ENCODE measurements around the gene POU2F2.

POU2F2 gene

DNA sequence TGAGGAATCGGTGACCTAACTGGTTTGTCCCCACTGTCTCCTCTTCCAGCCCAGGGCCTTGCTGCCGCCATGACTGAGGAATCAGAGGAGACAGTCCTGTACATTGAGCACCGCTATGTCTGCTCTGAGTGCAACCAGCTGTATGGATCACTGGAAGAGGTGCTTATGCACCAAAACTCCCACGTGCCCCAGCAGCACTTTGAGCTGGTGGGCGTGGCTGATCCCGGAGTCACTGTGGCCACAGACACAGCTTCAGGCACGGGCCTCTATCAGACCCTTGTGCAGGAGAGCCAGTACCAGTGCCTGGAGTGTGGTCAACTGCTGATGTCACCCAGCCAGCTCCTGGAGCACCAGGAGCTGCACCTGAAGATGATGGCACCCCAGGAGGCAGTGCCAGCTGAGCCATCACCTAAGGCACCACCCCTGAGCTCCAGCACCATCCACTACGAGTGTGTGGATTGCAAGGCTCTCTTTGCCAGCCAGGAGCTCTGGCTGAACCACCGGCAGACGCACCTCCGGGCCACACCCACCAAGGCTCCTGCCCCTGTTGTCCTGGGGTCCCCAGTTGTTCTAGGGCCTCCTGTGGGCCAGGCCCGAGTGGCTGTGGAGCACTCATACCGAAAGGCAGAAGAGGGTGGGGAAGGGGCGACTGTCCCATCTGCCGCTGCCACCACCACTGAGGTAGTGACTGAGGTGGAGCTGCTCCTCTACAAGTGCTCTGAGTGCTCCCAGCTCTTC is 53.5 kb downstream of the POU2F2 start:
- DNase-seq = no peak

DNA sequence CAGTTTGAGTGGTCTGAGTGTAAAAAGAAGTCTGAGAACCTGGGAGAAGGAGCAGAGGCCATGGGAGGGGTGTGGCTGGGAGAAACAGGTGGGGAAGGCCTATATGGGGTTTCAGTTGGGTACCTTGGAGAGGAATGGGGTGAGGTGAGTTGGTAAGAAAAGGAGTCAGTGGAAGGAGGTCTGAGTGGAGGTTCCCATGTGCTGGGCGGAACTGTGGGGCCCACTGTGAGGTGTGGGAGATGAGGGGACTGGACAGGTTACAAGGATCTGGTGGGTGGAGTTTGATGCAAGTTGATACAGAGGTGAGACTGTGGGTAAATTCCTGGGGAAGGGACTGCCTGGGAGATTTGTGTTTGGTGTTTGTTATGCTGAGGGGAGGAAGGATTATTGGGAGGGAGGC is 54.2 kb downstream of the POU2F2 start:
- DNase-seq = no peak

DNA sequence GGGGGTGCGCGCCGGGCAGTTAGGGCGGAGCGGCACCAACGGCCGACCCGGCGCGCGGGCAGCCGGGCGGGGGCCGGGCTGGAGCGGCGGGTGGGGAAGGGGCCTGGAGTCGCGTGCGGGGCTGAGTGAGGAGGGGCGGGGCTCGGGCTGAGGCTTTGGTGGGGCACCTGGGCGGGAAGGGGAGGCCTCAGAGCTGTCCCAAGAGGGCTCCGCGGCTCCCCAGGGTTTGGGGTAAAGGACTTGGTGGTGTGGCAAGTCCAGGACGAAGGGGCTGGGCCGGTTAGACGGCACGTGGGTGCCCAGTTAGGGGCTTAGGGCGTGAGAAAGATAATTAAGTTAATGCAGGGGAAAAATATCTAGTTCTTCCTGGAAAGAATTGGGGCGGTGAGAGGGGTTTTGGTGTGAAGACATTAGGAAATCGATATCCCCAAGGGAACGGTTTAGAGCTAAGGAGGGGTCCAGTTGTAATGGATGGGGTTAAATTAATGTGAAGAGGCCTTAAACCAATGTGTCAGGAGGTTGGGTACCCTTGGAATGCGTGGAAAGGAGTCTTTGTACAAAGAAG is 55.8 kb downstream of the POU2F2 start:
- DNase-seq = no peak

DNA sequence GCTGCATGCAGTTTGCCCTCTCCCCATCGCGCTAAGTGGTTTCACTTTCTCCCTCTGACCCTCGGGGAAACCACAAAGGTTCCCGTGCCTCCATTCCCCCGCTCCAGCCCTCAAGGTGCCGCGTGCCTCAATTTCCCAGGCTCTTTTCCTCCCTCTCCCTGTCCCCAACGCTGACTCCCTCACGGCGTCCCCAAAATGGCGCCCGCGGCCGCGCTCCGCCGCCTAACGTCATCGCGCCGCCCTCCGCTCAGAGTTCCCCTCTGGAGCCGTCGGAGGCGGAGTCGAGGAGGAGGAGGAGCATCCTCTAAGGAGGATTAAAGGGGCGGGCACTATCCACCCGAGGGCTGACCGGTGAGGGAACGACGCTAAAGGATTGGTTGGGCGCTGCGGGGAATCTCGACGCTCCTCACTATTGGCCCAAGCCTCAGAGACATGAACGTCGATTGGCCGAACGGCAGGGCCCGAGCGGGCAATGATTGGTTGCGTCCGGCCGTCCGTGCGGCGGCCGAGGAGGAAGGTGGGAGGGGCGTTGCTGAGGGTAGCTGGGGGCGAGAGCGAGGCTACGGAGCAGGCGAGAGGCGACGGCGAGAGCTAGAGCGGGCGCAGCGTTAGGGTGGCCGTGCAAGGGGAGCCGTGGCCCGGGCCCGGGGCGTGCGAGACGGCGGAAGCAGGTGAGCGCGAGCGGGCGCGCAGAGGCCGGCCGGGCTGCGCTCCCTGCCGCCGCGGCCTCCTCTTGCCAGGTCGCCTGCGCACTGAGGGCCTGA is 56.4 kb downstream of the POU2F2 start, which contains the start of gene ZNF574:
TSS of gene ZNF574 (plus strand) at position 551 of the 764 bp plus-strand sequence. CDS start 2,441 bp downstream, outside the sequence.
- peak; percentile 99 for DNase-seq

DNA sequence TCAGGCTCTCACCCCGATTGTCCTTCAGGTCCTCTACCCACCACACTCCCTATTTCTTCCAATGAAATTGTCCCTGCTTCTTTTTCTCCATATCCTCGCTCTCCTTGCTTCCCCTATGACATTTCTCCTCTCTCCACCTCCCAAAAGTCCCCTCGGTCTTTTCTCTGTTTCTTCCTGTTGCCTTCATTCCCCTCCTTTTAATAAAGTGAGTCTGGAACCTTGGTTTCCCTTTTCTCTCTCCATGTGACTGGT is 57.0 kb downstream of the POU2F2 start:
- peak in 1 of 2 experiments; percentile 37 for DNase-seq

DNA sequence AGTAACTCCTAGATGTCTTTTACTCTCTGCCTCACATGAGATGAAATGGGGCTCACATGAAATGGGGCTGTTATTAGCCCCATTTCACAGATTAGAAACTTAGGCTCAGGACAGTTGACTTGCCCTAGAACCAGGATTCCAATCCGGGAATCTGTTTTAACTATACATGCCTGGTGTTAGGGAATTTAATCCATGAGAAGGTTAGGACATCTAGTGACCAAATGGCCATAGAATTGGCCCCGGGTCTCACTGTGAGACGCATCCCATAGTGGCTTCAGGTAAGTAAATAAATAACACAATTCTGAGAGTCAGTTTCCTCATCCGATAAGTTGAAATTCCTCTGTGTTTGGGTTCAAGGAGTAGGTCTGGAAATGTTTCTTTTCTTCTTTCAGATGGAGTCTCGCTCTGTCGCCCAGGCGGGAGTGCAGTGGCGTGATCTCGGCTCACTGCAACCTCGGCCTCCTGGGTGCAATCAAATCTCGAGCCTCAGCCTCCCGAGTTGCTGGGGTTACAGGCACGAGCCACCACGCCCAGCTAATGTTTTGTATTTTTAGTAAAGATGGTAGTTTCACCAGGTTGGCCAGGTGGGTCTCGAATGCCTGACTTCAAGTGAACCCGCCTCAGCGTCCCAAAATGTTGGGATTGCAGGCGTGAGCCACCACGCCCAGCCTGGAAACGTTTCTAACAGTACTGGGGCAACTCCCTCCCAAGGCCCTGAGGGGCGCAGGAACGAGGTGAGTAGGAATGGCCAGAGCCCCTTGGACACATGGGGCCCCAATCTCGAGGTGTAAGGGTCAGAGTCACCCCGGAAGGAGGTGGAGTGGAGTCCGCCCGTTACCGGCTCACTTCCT is 57.5 kb downstream of the POU2F2 start:
- peak in 1 of 2 experiments; percentile 38 for DNase-seq

DNA sequence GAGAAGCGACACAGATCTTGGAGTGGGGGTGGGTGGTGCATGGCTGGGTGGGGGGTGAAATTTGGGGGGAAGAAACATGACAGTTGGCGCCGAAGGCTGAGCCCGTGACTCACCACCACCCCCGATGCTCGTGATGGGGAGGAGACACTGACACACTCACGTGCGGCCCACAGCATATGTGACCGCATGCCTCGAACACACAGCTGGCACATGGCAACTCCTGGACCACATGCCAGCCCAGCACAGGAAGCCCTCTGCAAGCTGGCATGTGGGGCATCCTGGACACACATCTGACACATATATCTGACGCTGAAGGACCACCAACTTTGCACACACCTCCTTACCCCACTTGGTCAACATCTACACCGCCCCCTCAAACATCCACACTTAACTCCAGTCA is 61.0 kb downstream of the POU2F2 start:
- DNase-seq = no peak

DNA sequence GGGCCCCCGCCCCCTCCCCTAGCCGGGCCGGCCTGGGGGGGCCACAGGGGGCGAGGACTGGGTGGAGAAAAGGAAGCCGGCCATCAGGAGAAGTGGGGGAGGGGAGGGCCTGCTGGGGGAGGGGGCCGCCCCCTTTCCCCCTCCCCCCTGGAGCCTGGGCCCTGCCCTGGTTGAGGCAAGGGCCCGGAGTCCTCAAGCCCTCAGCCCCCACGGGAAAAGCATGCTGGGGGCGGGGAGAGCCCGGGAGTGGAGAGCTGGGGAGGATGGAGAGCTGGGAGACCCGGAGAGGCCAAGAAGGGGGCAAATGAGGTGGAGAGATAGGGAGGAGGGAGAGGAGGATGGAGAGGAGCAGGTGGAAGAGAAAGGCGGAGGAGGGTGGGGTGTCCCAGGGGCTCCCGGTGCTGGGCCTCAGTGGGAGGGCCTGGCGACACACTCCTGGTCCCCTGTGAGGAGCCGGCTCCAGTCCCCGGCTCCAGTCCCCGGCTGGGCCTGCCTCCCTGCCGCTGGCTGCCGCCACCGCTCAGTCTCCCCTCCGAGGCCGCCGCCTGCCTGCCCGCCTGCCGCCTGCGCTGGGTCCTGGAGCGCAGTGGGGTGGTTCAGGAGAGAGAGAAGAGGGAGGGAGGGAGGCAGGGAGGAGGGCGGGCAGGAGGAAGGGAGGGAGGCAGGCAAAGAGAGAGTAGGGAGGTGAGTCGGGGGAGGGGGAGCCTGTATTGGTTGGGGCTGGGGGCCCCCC is 62.5 kb downstream of the POU2F2 start, which contains the start of gene GRIK5:
TSS of gene GRIK5 (minus strand) at position 588 of the 733 bp plus-strand sequence. CDS start 4,436 bp downstream, outside the sequence.
- no peak for DNase-seq

DNA sequence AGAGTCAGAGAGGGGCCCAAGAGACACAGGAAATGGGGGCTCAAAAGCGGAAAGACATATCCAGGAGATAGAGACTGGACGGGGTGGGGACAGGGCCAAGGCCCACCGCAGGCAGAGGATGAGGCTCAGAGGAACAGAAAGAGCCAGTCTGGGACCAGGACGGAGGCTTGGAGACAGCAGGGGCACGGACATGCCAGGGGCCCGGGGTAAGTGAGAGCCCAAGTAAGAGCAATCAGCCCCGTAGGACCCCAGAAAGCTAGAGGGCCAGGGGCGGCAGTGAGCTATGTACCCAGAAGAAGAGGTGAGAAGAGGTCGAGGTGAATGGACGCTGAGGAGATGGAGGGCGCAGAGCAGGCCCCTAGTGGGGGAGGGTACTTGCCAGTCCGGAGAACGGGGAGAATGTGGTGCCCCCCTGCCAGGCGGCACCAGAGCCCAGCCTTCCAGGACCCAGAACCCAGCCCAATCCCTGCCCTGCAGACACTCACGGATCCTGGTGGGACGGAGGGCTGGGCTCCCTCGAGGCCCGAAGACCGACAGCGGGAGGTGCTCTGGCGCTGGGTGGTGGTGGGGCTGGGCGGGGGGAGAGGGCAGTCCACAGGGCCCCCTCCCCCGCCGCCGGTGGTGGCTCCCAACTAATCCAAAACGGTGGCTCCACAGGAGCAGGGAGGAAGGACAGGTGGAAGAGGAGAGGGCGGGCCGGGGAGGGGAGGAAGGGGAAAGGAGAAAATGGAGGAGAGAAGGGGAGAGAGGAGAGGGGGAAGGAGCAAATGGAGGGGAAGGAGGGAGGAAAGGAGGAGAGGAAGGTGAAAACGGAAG is 63.3 kb downstream of the POU2F2 start:
- DNase-seq = no peak

DNA sequence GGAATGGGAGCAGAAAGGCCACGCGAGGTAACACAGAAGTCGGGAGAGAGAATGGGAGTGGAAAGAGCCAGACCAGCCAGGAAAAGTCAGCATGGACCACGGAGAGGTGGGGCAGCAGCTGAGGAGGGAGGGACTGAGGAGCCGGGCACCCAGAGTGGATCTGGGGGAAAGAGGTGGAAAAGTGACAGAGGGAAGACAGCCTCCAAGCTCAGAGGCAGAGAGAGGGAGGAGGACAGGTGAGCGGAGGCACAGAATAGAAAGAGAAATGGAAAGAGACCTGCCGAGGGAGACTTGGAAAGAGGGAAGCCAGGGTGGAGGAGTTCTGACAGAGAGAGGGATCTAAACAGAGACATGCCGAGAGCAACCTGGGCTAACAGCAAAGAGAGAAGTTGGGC is 63.9 kb downstream of the POU2F2 start:
- no peak for DNase-seq

DNA sequence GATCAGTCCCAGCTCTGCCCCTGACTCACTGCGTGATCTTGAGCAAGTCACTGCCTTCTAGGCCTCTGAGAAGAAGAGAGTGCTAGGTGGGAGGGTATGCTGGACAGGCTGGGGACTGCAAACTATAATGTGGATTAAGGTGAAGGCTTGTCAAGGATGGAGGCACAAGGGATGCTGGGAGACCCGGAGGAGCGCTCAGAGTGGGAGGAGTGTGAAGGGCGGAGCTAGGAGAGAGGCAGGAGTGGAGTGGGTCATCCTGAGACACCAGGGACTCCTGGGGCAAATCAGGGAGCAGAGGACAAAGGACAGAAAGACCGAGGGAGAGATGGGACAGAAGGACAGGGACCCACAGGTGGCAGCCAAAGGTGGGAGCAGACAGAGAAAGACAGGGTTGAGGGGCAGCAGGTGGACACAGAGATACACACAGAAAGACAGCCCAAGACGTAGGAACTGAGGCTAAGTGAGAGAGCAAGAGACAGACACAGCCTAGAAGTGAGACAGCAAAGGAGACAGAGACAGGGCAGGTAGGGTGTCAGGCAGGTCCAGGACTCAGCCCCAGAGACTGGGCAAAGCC is 64.8 kb downstream of the POU2F2 start:
- no peak for DNase-seq

DNA sequence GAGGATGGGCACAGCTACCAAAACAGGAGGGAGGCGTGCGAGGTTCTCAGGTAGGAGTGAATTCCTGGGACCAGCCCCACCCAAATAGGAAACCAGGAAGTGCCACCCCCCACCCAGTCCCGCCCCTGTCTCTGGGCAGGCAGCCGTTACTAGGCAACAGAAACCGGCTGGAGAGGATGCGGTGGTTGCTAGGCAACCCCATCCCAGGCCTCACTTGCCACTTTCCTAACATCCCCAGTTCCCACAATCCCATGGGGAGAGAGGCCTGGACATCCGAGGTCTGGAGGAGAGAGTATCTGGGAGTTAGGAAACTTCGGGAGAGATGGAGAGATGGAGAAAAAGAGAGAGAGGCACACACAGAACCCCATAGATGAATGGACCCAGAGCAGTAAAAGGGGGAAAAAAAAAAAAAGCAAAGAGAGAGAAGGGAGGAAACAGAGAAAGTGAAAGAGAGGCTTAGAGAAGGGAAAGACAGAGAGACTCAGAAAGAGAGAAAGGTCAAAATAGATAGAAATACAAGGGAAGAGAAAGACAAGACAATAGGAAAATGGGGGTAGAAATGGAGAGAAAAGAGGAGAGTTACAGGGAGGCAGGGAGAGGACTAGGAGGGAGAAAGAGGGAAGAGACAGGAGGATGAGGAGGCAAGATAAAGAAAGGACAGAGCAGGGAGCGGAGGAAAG is 66.0 kb downstream of the POU2F2 start:
- no peak for DNase-seq

DNA sequence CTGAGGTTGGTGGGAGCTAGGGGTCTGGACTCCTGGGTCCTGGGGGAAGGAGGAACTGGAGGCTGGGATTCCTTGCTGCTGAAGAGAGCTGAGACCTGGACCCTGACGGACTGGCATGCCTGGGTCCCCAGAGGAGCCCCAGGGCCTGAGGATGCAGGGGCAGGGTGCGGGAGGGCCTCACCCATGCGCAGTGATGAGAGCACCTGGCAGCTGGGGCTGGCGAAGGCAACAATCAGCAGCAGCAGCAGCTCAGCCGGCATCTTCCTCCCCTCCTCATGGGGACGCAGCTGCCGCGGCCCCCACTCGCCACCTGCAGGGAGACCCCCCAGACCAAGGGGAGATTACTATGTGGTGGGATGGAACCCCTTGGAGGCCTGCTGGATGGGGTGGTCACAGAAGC is 66.7 kb downstream of the POU2F2 start:
- no peak for DNase-seq

DNA sequence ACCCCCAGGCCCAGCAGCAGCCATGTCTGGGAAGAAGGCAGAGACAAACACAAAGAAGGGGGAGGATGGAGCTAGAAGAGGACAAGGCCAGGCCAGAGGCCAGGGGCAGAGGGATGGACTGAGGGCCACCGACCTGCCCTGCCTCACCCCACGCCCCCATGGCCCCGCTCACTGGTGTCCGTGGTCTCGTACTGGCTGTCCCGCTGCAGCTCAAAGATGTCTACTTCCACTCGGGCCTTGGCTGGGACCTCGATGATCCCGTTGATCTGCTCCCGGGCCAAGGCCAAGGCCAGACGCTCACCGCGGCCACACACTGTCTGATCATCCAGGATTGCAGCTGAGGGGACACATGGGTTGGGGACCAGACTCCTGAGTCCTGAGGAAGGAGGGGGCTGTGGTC is 67.2 kb downstream of the POU2F2 start:
- DNase-seq = no peak

DNA sequence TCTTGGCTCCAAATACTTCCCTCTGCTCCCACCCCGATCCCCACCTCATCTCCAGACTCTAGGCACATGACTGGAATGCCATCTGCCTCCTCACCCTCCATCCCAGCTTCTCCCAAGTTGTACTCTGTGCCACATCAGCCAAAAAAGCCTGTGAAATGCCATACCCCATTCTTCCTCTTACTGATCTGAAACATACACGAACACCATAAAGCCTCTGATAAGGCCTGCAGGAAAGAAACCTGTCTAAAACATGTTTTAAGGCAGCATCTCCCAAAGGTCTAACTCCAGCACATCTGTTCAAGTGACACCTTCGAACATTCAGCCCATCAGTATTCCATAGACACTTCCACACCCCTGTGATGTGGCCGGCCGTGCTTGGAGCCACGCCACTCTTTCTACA is 67.8 kb downstream of the POU2F2 start:
- DNase-seq = no peak

DNA sequence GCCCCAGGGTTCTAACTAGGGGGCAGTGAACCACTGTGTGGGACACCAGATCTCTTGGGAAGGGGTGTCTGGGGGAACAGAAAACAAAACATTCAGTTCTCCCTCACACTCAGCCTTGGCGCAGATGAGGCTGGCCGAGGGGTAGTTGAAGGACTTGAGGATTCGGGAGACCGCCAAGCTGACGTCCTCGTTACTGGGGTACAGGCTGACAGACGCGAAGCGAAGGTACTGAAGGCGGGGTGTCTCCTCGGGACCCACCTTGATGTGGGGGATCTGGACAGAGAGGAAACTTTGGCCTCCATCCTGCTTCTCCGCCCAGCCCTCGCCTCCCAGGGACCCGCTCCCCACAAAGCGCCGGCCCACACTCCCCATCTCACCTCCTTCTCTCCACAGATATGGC is 69.9 kb downstream of the POU2F2 start:
- no peak for DNase-seq

DNA sequence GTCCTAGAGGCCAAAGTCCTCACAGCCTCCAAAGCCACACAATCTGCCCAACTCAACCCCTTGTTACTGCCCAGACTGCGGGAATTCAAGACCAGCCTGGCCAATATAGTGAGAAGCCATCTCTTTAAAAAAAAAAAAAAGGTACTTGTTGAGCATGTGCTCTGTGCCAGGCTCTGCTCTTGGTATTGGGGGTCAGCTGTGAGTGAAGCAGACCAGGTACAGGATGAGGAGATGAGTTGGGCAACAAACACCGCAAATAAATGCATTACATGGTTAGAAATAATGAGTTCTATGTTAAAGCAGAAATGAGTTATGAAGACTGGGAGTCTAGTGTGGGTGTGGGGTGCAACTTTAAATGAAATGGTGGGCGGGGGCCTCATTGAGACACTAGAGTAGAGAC is 72.1 kb downstream of the POU2F2 start:
- DNase-seq = no peak

DNA sequence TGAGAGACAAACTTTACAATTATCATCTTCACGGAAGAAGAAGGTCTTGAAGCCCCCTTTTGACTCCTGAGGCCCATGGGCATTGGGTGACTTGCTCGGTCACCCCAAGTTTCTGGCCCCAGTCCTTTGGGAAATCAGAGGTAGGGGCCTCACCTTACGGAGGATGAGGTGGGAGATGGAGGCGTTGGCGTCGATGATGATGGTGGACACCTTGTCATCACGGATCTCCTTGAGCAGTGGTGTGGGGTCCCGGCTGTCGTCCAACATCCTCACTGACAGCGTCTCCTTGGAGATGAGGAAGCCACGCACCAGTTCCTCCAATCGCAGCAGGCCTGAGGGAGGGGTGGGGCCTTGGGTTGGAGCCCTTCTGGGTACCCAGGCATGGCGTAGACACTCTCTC is 73.0 kb downstream of the POU2F2 start:
- no peak for DNase-seq

DNA sequence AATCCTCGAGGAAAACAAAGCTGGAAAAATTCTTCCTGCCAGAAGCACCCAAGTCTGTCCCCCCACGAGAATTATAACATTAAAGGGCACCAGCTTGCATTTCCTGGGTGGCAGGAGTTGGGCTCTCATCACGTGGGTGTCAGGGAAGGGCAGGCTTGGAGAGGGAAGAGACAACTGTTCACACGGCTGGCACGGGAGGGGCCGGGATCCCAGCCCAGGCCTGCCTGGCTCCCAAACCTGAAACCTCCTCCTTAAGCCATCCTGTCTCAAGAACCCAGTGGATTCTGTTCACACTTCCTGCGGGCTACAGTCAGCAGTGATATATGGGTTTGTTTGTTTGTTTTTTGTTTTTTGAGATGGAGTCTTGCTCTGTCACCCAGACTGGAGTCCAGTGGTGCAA is 74.4 kb downstream of the POU2F2 start:
- DNase-seq = no peak

DNA sequence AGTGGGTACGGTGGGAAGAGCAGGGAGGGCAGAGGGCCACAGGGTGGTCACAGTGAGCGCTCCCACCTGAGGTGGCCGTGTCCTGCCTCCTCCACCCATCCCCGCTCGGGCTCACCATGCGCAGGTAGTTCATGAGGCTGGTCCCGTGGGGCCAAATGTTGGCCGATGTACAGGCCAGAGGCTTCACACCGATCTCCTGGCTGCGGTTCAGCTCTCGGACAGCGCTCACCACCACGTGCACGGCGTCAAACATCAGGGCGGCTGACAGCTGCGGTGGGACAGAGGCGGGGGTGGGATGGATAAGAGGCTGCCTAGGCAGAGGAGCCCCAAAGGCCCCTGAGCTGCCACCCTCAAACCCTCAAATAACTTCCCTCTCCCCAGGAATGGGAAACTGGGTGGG is 78.0 kb downstream of the POU2F2 start:
- no peak for DNase-seq

Data from AML-193 (cell line).